Measurements from ENCODE around the gene PMPCA.
"Not testable (repeated sequence)": the region's sequence is repeated elsewhere in the genome, so short reads cannot be mapped to it uniquely, and the experiment has no call there.

PMPCA gene

GRCh38 chr9:136412962-136413361 is 2.5 kb downstream of the PMPCA start:
- DNase-seq (ENCODE audit: low read depth, low spot score): no peak

GRCh38 chr9:136416427-136416826 is 6.0 kb downstream of the PMPCA start:
- DNase-seq (ENCODE audit: low read depth, low spot score): no peak

DNA sequence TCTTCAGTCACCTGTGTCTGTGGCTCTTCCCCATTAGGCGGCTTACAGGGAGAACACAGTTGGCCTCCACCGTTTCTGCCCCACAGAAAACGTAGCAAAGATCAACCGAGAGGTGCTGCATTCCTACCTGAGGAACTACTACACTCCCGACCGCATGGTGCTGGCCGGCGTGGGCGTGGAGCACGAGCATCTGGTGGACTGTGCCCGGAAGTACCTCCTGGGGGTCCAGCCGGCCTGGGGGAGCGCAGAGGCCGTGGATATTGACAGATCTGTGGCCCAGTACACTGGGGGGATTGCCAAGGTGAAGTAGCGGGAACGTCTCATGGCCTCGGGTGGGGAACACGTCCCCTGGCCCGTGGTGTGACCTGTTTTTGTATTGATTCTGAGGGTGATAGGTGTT is 6.5 kb downstream of the PMPCA start:
- DNase-seq (ENCODE audit: low read depth, low spot score): no peak

DNA sequence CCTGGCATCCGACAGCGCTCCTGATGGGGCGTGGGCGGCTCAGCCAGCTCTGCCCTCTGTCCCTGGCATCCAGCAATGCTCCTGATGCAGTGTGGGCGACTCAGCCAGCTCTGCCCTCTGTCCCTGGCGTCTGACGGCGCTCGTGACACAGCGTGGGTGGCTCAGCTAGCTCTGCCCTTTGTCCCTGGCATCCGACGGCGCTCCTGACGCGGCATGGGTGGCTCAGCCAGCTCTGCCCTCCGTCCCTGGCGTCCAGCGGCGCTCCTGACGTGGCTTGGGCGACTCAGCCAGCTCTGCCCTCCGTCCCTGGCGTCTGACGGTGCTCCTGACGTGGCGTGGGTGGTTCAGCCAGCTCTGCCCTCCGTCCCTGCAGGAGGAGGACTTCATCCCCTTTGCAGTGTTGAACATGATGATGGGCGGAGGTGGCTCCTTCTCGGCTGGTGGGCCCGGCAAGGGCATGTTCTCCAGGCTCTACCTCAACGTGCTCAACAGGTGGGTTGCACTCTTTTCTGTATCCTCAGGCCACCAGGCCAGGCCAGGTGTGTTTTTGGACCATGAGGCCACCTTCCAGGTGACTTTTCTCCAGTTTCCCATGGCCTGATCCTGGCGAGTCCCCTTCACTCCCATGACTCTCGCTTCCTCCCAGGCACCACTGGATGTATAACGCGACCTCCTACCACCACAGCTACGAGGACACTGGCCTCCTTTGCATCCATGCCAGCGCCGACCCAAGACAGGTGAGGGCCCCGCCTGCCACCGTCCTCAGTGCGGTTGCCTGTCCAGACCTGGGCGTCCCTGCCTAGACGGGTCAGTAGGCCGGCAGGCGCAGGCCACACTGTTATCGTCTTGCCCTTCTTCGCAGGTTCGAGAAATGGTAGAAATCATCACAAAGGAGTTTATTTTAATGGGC is 8.0 kb downstream of the PMPCA start:
- DNase-seq (ENCODE audit: low read depth, low spot score): no peak

GRCh38 chr9:136419092-136419420 is 8.6 kb downstream of the PMPCA start:
- DNase-seq (ENCODE audit: low read depth, low spot score): no peak

DNA sequence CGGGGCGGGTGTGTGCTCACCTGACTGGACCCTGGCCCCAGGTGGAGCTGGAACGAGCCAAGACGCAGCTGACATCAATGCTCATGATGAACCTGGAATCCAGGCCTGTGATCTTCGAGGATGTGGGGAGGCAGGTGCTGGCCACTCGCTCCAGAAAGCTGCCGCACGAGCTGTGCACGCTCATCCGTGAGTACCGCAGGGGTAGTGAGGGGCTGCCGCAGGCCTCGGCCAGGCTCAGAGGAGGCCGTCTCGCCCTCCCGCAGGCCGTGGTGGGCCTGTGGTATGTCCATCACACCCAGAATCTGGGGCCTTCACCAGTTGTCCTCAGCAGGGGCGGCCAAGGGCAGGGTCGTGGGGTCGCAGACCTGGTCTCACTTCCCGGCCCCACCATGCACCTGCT is 11.3 kb downstream of the PMPCA start:
- DNase-seq (ENCODE audit: low read depth, low spot score): no peak

- no peak for DNase-seq (ENCODE audit: low read depth, low spot score)
Measured at GRCh38 chr9:136422876-136423275, 12.4 kb downstream of the PMPCA start.

DNA sequence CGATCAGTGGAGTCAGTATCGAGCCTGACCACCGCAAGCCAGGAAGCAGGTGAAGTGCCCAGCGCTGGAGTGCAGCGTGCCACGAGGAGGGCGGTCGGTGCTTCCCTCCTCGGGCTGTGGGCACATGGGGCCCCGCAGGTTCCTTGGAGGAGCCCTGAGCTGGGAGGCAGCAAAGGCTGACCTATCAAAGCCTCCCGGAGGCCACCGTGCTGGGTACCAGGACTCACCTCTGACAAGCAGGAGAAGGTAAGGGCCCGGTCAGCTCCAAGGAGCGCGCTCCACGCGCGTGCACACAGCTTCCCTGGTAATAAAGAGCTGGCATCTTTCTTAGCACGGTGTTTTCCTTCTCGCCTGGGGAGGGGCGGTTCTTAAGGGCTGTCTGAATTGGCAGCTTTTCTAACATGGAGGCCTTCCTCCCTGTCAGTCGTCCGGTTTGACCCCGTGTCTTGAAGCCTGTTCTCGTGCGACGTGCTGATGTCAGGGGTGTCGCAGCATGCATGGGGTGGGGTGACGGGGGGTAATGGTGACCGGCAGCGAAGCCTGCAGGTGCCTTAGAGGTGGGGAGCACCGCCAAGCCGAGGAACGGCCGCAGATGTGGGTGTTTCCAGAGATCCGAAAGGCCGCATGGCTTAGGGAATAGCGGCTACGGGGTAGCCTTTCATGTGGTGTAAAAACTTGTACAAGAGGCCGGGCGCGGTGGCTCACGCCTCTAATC is 13.1 kb downstream of the PMPCA start:
- no peak for DNase-seq (ENCODE audit: low read depth, low spot score)

- DNase-seq (ENCODE audit: low read depth, low spot score): no peak
Measured at GRCh38 chr9:136424750-136425362, 14.4 kb downstream of the PMPCA start.

DNA sequence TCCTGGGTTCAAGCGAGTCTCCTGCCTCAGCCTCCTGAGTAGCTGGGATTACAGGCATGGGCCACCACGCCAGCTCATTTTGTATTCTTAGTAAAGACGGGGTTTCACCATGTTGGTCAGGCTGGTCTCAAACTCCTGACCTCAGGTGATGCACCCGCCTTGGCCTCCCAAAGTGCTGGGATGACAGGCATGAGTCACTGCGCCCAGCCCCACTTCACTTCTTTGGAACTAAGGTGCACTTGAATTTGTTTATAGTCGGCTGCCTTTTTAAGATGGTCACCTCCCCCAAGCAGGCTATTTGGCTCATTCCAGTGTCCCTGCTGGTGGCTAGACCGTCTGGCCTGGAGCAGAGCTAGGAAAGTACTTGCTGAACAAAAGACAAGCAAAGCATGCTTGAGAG is 14.9 kb downstream of the PMPCA start:
- DNase-seq (ENCODE audit: low read depth, low spot score): not testable (repeated sequence)

DNA sequence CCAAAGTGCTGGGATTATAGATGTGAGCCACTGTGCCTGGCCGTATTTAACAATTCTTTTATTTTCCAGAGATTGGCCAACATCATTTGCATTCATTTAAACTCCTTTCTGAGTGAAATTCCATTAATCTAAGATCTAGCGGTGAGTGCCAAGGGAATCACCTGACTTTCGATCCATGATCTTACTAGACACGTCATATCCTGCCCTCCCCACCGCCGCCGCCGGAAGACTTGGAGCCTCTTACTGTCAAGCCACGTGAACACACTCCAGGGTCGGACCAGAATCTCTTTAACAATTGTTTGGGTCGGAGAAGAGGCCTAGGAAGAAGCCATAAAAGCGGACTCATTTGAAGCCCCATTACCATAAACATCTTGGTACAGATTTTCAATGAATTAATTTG is 16.3 kb downstream of the PMPCA start:
- no peak for DNase-seq (ENCODE audit: low read depth, low spot score)

- DNase-seq (ENCODE audit: low read depth, low spot score): no peak
Measured at GRCh38 chr9:136429075-136429628, 18.7 kb downstream of the PMPCA start.

GRCh38 chr9:136429683-136430491 is 19.4 kb downstream of the PMPCA start:
- no peak for DNase-seq (ENCODE audit: low read depth, low spot score)

- no peak for DNase-seq (ENCODE audit: low read depth, low spot score)
Measured at GRCh38 chr9:136430588-136431234, 20.3 kb downstream of the PMPCA start.

- no peak for DNase-seq (ENCODE audit: low read depth, low spot score)
Measured at GRCh38 chr9:136431782-136432350, 21.4 kb downstream of the PMPCA start.

DNA sequence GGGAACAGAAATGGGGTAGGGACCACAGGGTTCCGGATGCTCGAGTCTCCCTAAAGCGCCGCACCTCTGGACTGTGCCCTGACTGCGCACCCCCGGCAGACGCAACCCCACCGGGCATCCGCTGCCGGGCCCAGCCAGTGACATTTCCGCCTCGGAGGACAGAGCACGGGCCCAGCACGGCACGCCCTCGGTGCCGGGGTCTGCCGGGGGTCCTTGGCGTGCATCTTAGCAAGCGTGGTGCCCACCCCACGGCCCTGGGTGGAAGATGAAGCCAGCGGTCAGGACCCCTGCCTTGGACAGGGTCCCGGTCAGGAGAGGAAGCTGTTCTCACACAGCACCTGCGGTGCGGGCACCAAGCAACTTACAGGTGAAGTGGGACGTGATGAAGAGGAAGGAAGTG is 22.1 kb downstream of the PMPCA start:
- no peak for DNase-seq (ENCODE audit: low read depth, low spot score)

GRCh38 chr9:136433043-136433715 is 22.7 kb downstream of the PMPCA start:
- DNase-seq (ENCODE audit: low read depth, low spot score): no peak

- DNase-seq (ENCODE audit: low read depth, low spot score): no peak
Measured at GRCh38 chr9:136433849-136434579, 23.6 kb downstream of the PMPCA start.

- DNase-seq (ENCODE audit: low read depth, low spot score): no peak
Measured at GRCh38 chr9:136434580-136435169, 24.2 kb downstream of the PMPCA start.

All from activated CD4-positive, CD25-positive, alpha-beta regulatory T cell treated with anti-CD3 and anti-CD28 coated beads, Interleukin-2, amount 50 U/mL, for 16 hours (primary cell).